WTC11 (cell line): ENCODE measurements around the gene EXOC4. TPM values are rescaled to one million over a fixed set of nuclear protein-coding genes. Genes with fewer than 3 reads are reported as not detected.

Experiments
- ATAC-seq: fragments of 200-7000 bp; cut with Tn5 transposase; 2 replicates; pipeline ENCODE4 v1.10.0; 2021; ENCODE audit warnings: mild to moderate bottlenecking, moderate library complexity
- CTCF ChIA-PET: fragments of 300-600 bp; sonication (Branson Sonifier 250); formaldehyde crosslinking; loops from one replicate; lab custom pipeline; 2021; ENCODE audit warnings: antibody characterized with exemption; lab: Charles Lee
- POLR2A ChIA-PET: fragments of 350-600 bp; sonication (Branson Sonifier 250); formaldehyde crosslinking; loops from one replicate; lab custom pipeline; 2021; ENCODE audit warnings: antibody characterized with exemption; lab: Charles Lee
- DNase-seq: peaks from one replicate; pipeline ENCODE4 v3.0.0; 2021; ENCODE audit warnings: low spot score
- H3K27ac Mint-ChIP-seq: 2 replicates; pipeline ENCODE4 v1.8.0; 2021; ENCODE audit warnings: mixed read lengths
- H3K27me3 Mint-ChIP-seq: 2 replicates; pipeline ENCODE4 v1.8.0; 2021; ENCODE audit warnings: low read depth, mild to moderate bottlenecking, moderate library complexity, mixed read lengths
- H3K36me3 Mint-ChIP-seq: 2 replicates; pipeline ENCODE4 v1.8.0; 2021; ENCODE audit warnings: mixed read lengths
- H3K4me1 Mint-ChIP-seq: 2 replicates; pipeline ENCODE4 v1.8.0; 2022; ENCODE audit warnings: mixed read lengths
- H3K4me3 Mint-ChIP-seq: 2 replicates; pipeline ENCODE4 v1.8.0; 2021; ENCODE audit warnings: mild to moderate bottlenecking, moderate library complexity, mixed read lengths
- H3K9me3 Mint-ChIP-seq: 2 replicates; pipeline ENCODE4 v1.8.0; 2021; ENCODE audit warnings: mixed read lengths
- CDX4 ChIP-seq: fragments of 250-450 bp; sonication (Bioruptor Pico); IDR thresholded peaks from 2 replicates; pipeline ENCODE4 v1.9.0; 2021; ENCODE audit warnings: moderate library complexity, mild to moderate bottlenecking, inconsistent platforms, borderline replicate concordance
- ETV6 ChIP-seq: sonication (generic); formaldehyde crosslinking; IDR thresholded peaks from 2 replicates; pipeline ENCODE4 v1.8.1; 2022; ENCODE audit warnings: mild to moderate bottlenecking, missing genetic modification reagents
- GTF2I ChIP-seq: fragments of 250-450 bp; sonication (Bioruptor Pico); conservative IDR thresholded peaks from 2 replicates; pipeline ENCODE4 v1.4.0; 2021; ENCODE audit warnings: mild to moderate bottlenecking
- HMGA2 ChIP-seq: fragments of 250-450 bp; sonication (Bioruptor Pico); IDR thresholded peaks from 2 replicates; pipeline ENCODE4 v1.4.0; 2021; ENCODE audit warnings: mild to moderate bottlenecking, moderate library complexity
- NFYB ChIP-seq: sonication (generic); formaldehyde crosslinking; conservative IDR thresholded peaks from 2 replicates; pipeline ENCODE4 v1.8.0; 2022; ENCODE audit warnings: low read depth, missing genetic modification reagents
- NR2C2 ChIP-seq: sonication (generic); formaldehyde crosslinking; IDR thresholded peaks from 2 replicates; pipeline ENCODE4 v1.8.0; 2022; ENCODE audit warnings: mild to moderate bottlenecking, missing genetic modification reagents
- SP1 ChIP-seq: sonication (generic); formaldehyde crosslinking; conservative IDR thresholded peaks from 2 replicates; pipeline ENCODE4 v1.8.1; 2022; ENCODE audit warnings: missing genetic modification reagents
- TEAD4 ChIP-seq: sonication (generic); formaldehyde crosslinking; IDR thresholded peaks from 2 replicates; pipeline ENCODE4 v1.8.0; 2022; ENCODE audit warnings: mild to moderate bottlenecking, missing genetic modification reagents
- USF1 ChIP-seq: sonication (generic); formaldehyde crosslinking; IDR thresholded peaks from 2 replicates; pipeline ENCODE4 v1.8.0; 2022; ENCODE audit warnings: mild to moderate bottlenecking, missing genetic modification reagents
- ZNF121 ChIP-seq: sonication (generic); formaldehyde crosslinking; IDR thresholded peaks from 2 replicates; pipeline ENCODE4 v1.8.0; 2023; ENCODE audit warnings: missing genetic modification reagents
- ZNF416 ChIP-seq: fragments of 250-450 bp; sonication (Bioruptor Pico); IDR thresholded peaks from 2 replicates; pipeline ENCODE4 v1.9.0; 2021; ENCODE audit warnings: mild to moderate bottlenecking, inconsistent platforms
- ZNF532 ChIP-seq: fragments of 250-450 bp; sonication (Bioruptor Pico); IDR thresholded peaks from 2 replicates; pipeline ENCODE4 v1.9.0; 2021; ENCODE audit warnings: mild to moderate bottlenecking, borderline replicate concordance
- ZNF671 ChIP-seq: fragments of 250-450 bp; sonication (Bioruptor Pico); IDR thresholded peaks from 2 replicates; pipeline ENCODE4 v1.8.0; 2021; ENCODE audit warnings: mild to moderate bottlenecking
- total RNA-seq: library from RNA; stranded (reverse); gene quantifications from 3 replicates; pipeline ENCODE4 v1.2.3, GENCODE V29; 2021
- TF ChIP-seq, protein P1 (sequence below): sonication (generic); formaldehyde crosslinking; IDR thresholded peaks from 2 replicates; pipeline ENCODE4 v1.8.0; 2023; ENCODE audit warnings: missing genetic modification reagents, mild to moderate bottlenecking, borderline replicate concordance
- TF ChIP-seq, protein P2 (sequence below): fragments of 200-600 bp; IDR thresholded peaks from 2 replicates; pipeline ENCODE4 v1.8.0; 2022; ENCODE audit warnings: antibody characterized with exemption
- TF ChIP-seq, protein P3 (sequence below): fragments of 250-450 bp; sonication (Bioruptor Pico); IDR thresholded peaks from 2 replicates; pipeline ENCODE4 v1.9.0; 2021; ENCODE audit warnings: mild to moderate bottlenecking

Gene EXOC4
- total RNA-seq, 1 experiment from 2014 or later: 62.0 TPM

DNA sequence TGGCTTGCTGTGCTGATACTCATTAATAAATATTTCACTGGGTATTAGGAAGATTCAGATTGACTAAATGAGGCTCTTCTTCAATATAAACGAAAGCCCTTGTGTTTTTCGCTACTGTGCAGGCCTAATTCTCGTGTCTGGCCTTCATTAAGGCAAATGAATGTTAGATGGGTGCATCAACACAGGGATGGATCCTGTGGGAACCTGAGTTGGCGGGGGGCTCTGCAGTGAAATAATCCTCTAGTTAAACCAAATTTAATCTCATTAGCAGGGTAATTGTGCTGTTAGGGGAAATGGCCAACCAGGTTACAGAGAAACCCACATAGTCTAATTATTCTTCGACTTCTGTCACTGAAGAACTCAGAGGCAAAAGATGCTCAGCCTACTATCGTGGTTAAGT lies 548.5 kb downstream of the EXOC4 start:
- ATAC-seq (no peak), DNase-seq (no peak)
- H3K27ac Mint-ChIP-seq: no peak overlapping the region
- TF ChIP-seq, protein P1, sequence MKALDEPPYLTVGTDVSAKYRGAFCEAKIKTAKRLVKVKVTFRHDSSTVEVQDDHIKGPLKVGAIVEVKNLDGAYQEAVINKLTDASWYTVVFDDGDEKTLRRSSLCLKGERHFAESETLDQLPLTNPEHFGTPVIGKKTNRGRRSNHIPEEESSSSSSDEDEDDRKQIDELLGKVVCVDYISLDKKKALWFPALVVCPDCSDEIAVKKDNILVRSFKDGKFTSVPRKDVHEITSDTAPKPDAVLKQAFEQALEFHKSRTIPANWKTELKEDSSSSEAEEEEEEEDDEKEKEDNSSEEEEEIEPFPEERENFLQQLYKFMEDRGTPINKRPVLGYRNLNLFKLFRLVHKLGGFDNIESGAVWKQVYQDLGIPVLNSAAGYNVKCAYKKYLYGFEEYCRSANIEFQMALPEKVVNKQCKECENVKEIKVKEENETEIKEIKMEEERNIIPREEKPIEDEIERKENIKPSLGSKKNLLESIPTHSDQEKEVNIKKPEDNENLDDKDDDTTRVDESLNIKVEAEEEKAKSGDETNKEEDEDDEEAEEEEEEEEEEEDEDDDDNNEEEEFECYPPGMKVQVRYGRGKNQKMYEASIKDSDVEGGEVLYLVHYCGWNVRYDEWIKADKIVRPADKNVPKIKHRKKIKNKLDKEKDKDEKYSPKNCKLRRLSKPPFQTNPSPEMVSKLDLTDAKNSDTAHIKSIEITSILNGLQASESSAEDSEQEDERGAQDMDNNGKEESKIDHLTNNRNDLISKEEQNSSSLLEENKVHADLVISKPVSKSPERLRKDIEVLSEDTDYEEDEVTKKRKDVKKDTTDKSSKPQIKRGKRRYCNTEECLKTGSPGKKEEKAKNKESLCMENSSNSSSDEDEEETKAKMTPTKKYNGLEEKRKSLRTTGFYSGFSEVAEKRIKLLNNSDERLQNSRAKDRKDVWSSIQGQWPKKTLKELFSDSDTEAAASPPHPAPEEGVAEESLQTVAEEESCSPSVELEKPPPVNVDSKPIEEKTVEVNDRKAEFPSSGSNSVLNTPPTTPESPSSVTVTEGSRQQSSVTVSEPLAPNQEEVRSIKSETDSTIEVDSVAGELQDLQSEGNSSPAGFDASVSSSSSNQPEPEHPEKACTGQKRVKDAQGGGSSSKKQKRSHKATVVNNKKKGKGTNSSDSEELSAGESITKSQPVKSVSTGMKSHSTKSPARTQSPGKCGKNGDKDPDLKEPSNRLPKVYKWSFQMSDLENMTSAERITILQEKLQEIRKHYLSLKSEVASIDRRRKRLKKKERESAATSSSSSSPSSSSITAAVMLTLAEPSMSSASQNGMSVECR (CRISPR knock-in tag): no peak
- TF ChIP-seq GTF2I (no peak), TEAD4 (CRISPR knock-in tag) (no peak), SP1 (CRISPR knock-in tag) (no peak), ZNF121 (CRISPR knock-in tag) (no peak), NR2C2 (CRISPR knock-in tag) (no peak), CDX4 (CRISPR knock-in tag) (no peak), USF1 (CRISPR knock-in tag) (no peak), NFYB (no peak), HMGA2 (no peak), ZNF532 (CRISPR knock-in tag) (no peak), ZNF671 (CRISPR knock-in tag) (no peak), ETV6 (no peak), ZNF416 (CRISPR knock-in tag) (no peak)
- TF ChIP-seq, protein P2, sequence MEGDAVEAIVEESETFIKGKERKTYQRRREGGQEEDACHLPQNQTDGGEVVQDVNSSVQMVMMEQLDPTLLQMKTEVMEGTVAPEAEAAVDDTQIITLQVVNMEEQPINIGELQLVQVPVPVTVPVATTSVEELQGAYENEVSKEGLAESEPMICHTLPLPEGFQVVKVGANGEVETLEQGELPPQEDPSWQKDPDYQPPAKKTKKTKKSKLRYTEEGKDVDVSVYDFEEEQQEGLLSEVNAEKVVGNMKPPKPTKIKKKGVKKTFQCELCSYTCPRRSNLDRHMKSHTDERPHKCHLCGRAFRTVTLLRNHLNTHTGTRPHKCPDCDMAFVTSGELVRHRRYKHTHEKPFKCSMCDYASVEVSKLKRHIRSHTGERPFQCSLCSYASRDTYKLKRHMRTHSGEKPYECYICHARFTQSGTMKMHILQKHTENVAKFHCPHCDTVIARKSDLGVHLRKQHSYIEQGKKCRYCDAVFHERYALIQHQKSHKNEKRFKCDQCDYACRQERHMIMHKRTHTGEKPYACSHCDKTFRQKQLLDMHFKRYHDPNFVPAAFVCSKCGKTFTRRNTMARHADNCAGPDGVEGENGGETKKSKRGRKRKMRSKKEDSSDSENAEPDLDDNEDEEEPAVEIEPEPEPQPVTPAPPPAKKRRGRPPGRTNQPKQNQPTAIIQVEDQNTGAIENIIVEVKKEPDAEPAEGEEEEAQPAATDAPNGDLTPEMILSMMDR: no peak
- TF ChIP-seq, protein P3, sequence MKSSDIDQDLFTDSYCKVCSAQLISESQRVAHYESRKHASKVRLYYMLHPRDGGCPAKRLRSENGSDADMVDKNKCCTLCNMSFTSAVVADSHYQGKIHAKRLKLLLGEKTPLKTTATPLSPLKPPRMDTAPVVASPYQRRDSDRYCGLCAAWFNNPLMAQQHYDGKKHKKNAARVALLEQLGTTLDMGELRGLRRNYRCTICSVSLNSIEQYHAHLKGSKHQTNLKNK (CRISPR knock-in tag): no peak
- TF ChIP-seq, all 79 proteins: peak for 0
- Mint-ChIP-seq H3K4me3 (no peak overlapping the region), H3K27me3 (no peaks in the 10 kb centered on the region), H3K4me1 (no peaks in the 10 kb centered on the region), H3K9me3 (no peaks in the 10 kb centered on the region), H3K36me3 (no peaks in the 10 kb centered on the region)
- ChIA-PET CTCF (no interaction called here), POLR2A (no interaction called here)
